ENCODE measurements around the gene AP5Z1. TPM values are rescaled to one million over a fixed set of nuclear protein-coding genes. Genes with fewer than 3 reads are reported as not detected.
"Not testable (repeated sequence)": the region's sequence is repeated elsewhere in the genome, so short reads cannot be mapped to it uniquely, and the experiment has no call there.

AP5Z1 gene
- total RNA-seq, 1 donor from 2014 or later: 76.0 TPM

GRCh38 chr7:4787541-4787940 lies 12.1 kb downstream of the AP5Z1 start:
- DNase-seq (ENCODE audit: extremely low read depth, low read depth, low spot score): no peak

- DNase-seq (ENCODE audit: extremely low read depth, low read depth, low spot score): no peak
Observed at GRCh38 chr7:4787947-4788626, 12.7 kb downstream of the AP5Z1 start.

DNA sequence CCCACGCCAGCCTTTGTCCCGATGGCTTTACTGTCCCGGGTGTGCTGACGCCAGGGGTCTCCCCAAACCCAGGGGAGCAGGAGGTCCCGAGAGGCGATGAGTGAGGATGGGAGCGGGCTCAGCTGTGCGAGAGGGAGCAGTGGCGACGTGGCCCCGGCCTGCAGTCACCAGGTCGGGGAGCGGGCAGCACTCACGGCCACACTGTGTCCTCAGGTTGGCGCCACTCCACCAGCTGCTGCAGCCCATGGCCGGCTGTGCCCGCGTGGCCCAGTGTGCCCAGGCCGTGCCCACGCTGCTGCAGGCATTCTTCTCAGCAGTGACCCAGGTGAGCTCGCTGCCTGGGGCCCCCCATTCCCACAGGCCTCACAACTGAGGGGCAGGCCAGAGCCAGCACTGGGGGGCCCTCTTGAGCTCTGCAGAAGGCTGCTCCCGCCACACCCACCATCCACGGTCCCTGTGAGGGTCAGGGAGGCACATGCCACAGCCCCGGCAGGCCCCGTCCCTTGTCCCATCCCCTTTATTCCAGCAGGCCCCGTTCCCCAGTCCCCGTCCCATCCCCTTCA lies 13.3 kb downstream of the AP5Z1 start:
- DNase-seq (ENCODE audit: extremely low read depth, low read depth, low spot score): no peak

DNA sequence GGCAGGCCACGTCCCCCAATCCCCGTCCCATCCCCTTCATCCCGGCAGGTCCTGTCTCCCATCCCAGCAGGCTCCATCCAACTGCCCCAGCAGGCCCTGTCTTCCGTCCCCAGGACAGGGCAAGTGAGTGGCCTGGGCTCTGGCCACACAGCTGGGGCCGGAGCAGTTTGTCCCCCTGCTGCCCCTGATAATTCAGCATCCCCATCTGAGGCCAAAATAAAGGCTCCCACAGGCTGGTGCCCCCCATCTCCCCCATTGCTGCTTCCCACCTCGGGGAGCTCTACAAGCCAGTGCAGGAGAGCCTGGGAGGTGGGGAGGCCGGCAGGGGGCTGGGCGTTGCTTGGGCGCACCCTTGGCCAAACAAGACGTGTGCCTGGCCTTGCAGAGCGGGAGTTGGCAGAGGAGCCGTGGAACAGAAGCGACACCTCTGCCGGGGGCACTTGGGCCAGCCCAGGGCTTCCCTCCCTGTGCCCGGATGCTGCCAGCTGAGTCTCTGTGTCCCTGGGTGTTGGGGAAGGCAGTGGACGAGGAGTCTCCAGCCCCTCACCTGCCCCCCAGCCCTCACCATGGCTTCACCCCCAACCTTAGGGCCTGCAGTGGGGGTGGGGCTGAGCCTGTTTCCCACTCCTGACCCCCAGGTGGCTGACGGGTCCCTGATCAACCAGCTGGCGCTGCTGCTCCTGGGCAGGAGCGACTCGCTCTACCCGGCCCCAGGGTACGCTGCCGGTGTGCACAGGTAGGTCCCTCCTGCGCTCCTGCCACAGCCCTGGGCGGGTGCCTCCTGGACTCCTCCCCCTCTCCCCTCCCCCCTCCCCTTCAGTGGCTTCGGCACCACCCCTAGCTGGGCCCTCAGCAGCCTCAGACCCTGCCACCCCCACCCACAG lies 14.0 kb downstream of the AP5Z1 start:
- DNase-seq (ENCODE audit: extremely low read depth, low read depth, low spot score): no peak

DNA sequence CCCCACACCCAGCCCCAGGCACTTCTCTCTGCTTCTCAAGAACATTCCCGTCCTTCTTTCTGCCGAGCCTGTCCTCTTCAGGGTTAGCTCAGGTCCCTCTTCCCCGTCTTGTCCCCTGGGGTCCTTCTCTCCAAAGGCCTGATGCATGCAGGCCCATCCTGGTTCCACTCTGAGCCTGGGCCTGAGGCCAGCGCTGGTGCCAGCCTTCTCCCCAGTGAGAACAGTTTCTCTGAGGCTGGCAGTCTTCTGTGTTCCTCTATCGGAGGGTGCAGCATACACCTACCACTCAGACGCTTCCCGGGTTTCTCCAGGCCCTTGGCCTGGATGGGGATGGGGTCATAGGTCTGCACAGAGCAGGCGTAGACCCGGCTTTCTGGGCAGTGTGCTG lies 14.6 kb downstream of the AP5Z1 start:
- no peak for DNase-seq (ENCODE audit: extremely low read depth, low read depth, low spot score)

DNA sequence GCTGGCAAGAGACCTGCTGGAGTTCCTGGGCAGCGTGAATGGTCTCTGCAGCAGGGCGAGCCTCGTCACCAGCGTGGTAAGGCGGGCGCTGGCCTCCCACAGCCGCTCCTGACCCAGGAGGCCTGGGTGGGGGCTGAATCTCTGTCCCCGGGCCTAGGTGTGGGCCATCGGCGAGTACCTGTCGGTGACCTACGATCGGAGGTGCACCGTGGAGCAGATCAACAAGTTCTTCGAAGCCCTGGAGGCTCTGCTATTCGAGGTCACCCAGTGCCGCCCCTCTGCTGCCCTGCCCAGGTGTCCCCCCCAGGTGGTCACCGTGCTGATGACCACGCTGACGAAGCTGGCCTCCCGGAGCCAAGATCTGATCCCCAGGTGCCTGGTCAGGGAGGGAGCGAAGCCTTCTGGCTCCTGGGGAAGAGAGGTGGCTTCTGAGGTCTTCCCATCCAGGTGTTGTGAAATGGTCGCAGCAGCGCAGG lies 15.1 kb downstream of the AP5Z1 start:
- DNase-seq (ENCODE audit: extremely low read depth, low read depth, low spot score): no peak

DNA sequence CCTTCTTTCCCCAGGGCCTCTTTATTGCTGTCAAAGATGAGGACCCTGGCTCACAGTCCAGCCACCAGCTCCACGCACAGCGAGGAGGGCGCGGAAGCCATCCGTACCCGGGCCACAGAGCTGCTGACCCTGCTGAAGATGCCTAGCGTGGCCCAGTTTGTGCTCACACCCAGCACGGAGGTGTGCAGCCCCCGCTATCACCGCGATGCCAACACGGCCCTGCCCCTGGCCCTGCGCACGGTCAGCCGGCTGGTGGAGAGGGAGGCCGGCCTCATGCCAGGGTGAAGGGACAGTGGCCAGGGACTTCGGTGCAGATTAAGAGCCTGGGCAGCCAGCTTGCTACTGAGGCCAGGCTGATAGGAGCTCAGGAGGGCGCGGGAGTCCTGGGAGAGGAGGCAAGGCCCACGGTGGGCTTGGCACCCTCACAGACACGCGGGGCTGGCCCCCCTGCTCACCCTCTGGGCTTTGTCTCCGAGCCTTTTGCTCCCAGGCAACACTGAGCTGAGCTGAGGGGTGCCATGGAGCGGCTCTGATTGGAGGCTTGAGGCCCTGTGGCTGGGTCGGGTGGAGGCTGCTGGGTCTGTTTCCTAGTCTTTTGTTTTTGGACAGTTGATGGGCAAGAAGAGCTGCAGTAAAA lies 15.8 kb downstream of the AP5Z1 start:
- DNase-seq (ENCODE audit: extremely low read depth, low read depth, low spot score): no peak

- no peak for DNase-seq (ENCODE audit: extremely low read depth, low read depth, low spot score)
Observed at GRCh38 chr7:4791738-4792536, 16.5 kb downstream of the AP5Z1 start.

DNA sequence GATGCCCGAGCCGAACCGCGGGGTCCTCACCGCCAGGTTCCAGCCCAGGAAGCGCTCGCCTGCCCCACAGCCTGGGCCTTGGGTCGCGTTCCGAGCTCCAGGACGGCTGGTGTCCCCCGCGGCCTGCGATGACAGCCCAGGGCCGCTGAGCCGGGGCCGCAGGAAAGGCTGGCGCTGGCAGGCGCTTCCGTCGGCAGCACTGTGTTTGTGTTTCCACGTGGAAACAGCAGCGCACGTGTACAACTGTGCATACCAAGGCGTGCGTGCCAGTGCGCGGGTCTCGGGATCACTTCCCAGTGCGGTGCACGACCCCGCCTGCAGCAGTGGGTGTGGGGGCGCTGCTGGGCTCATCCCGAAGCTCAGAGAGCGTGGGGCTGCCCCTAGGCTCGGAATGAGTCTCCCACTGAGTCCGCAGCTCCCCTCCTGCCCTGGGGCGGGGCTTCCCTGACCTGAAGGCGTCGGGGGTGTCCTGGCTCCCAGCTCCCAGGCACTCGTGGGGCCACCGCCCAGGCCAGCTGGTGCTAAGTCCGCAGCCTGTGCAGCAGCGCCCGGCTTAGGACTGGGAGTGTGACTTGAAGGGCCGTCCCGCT lies 17.2 kb downstream of the AP5Z1 start:
- no peak for DNase-seq (ENCODE audit: extremely low read depth, low read depth, low spot score)

- DNase-seq (ENCODE audit: extremely low read depth, low read depth, low spot score): not testable (repeated sequence)
Observed at GRCh38 chr7:4793385-4793993, 18.1 kb downstream of the AP5Z1 start.

- DNase-seq (ENCODE audit: extremely low read depth, low read depth, low spot score): not testable (repeated sequence)
Observed at GRCh38 chr7:4794171-4794570, 18.7 kb downstream of the AP5Z1 start.

- no peak for DNase-seq (ENCODE audit: extremely low read depth, low read depth, low spot score)
Observed at GRCh38 chr7:4794591-4795350, 19.3 kb downstream of the AP5Z1 start.

DNA sequence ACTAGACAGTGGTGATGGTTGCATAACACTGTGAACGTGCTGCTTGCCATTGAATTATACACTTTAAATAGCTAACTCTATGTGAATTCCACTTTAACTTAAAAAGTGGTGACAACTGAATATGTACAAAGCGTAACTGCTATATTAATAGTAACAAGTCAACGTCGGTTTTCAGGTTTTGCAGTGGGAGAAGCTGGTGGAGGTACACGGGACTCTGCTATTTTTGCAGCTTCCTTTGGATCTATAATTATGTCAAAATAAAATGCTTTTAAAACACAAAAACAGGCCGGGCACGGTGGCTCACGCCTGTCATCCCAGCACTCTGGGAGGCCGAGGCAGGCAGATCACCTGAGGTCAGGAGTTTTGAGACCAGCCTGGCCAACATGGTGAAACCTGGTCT lies 21.0 kb downstream of the AP5Z1 start:
- DNase-seq (ENCODE audit: extremely low read depth, low read depth, low spot score): no peak

DNA sequence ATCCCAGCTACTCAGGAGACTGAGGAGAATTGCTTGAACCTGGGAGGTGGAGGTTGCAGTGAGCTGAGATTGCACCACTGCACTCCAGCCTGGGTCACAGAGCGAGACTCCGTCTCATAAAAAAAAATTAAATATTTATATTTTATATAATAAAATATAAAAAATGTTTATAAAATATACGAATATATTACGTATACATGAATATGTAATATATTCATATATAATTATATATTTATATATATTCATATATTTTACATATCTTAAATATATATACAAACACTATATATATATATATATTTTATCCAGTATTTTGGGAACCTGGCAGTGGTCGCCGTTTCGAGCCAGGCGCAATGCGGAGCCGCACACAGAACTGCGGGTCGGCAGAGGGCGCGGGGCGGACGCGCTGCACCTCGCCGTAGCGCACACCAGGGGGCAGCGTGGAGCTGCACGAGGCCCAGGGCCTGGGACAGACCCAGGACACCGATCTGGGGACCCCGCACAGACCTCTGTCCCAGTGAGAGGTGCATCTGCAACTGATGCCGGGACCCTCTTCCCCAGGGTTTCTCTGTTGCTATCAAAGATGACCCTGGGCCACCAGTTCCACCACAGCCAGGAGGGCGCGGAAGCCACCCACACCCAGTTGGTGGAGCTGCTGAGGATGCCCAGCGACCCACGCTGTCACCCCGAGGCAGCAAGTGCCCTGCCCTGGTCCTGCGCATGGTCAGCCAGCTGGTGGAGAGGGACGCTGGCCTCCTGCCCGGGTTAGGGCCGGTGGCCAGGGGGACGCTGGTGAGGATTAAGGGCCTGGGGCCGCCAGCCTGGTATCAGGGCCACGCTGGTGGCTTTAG lies 22.7 kb downstream of the AP5Z1 start:
- DNase-seq (ENCODE audit: extremely low read depth, low read depth, low spot score): no peak

GRCh38 chr7:4798706-4799235 lies 23.3 kb downstream of the AP5Z1 start:
- DNase-seq (ENCODE audit: extremely low read depth, low read depth, low spot score): no peak

DNA sequence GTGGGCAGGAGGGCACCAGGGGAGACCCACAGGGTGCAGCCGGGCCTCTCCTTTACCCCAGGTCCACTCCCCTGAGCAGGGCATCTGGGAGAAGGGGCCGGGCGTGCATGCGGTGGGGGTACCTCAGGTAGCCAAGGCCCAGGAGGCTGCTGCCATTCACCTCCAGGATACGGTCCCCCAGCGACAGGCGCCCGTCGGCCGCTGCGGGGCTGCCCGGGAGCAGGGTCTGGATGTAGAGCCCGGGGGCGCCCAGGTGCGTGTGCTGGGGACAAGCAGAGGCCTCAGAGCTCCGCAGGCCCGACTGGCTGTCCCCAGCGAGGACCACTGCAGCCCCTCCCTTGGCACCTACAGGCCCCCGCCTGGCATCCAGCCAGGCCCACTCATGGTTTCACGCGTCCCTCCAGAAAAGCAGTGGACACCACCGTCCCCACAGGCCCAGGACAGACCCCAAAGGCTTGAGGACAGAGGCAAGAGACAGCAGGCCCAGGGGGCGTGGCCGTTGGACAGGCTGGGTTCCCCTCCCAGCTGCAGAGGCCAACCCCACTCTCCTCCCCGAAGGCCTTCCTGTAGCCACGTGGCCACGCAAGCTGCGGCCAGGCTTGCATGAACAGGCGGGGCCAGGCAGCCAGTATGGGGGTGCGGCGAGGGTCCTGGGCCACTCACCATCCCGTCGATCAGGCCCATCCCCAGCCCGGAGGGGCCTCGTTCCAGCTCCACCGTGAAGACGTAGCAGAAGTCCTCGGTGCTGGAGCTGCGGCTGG lies 24.3 kb downstream of the AP5Z1 start:
- DNase-seq (ENCODE audit: extremely low read depth, low read depth, low spot score): no peak

DNA sequence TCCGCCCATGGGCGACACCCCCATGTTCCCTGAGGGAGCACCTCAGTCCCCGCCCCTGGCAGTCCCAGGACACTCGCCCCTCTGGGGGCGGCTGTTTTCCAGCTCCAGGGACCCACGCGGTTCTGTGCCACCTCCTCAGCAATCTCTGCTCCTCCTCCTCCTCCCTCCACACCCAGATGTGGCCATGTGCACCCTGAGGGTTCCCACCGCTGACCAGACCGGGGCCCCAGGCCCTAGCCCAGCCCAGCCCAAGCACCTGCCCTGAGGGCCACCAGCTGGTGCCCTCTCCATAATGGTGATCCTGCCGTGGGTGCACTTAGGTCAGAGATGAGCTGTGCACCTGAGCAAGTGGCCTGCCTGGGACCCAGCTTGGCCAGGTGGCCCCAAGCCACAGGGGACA lies 25.1 kb downstream of the AP5Z1 start:
- DNase-seq (ENCODE audit: extremely low read depth, low read depth, low spot score): no peak

All from glomerular endothelial cell (primary cell).